HepG2 (cell line): ENCODE results near the gene THRB. TPM values are rescaled to one million over a fixed set of nuclear protein-coding genes. Genes with fewer than 3 reads are reported as not detected.

Experiments used
- ATAC-seq: fragments of 200-7000 bp; cut with Tn5 transposase; 3 replicates; pipeline ENCODE4 v1.9.1; 2020; ENCODE audit warnings: mild to moderate bottlenecking, moderate library complexity
- BruUV-seq: library from RNA; stranded (reverse); fragments of 400-500 nt; replicated peaks from 2 replicates; lab custom pipeline; 2021; lab: Mats Ljungman, UMichigan
- CTCF ChIA-PET: fragments of 300-600 bp; formaldehyde crosslinking; extraction: SDS; loops from one replicate; lab custom pipeline; 2021; ENCODE audit warnings: low total read pairs, inconsistent platforms, low intra/inter-chr PET ratio; lab: Yijun Ruan, JAX
- POLR2A ChIA-PET: fragments of 350-600 bp; sonication (Branson Sonifier 250); formaldehyde crosslinking; loops from one replicate; lab custom pipeline; 2020; ENCODE audit warnings: antibody characterized with exemption, inconsistent platforms; lab: Yijun Ruan, JAX
- DNase-seq: peaks from one replicate; pipeline ENCODE4 v3.0.0-alpha.2; 2015; ENCODE audit warnings: low spot score
- FAIRE-seq: peaks from 3 replicates; lab custom pipeline; 2011; peaks lifted over from hg19 to GRCh38; lab: Jason Lieb, UNC
- H2AFZ ChIP-seq: one replicate; pipeline ENCODE4 v1.6.1; 2011; ENCODE audit warnings: low read length, inconsistent platforms
- H3K27ac ChIP-seq: fragments of 300-600 bp; 3 replicates; pipeline ENCODE4 v1.8.0; 2011; ENCODE audit warnings: mixed run types, mild to moderate bottlenecking, mixed read lengths, low read length, inconsistent platforms; ENCODE audit not compliant: insufficient read depth; ENCODE audit errors: extremely low read length
- H3K27me3 ChIP-seq, 2 experiments: fragments of 200-600 bp in 1 of 2; 2 replicates in 1 of 2; 3 replicates in 1 of 2; pipeline versions ENCODE4 v1.6.0 to v1.8.0; 2011; ENCODE audit warnings: low read length in 2 of 2, mild to moderate bottlenecking in 2 of 2, moderate library complexity in 2 of 2, inconsistent platforms in 1 of 2; ENCODE audit not compliant: insufficient read depth in 2 of 2, control insufficient read depth in 1 of 2
- H3K36me3 ChIP-seq, 2 experiments: fragments of 200-600 bp in 1 of 2; replicated peaks in 1 of 2; 2 replicates in 1 of 2; 3 replicates in 1 of 2; pipeline versions ENCODE4 v1.5.1 to v1.8.0; 2011; ENCODE audit warnings: low read length in 2 of 2, inconsistent platforms in 1 of 2; ENCODE audit not compliant: insufficient read depth in 2 of 2, control insufficient read depth in 1 of 2
- H3K4me1 ChIP-seq: 2 replicates; pipeline ENCODE4 v1.5.1; 2012; ENCODE audit warnings: low read length, inconsistent platforms; ENCODE audit not compliant: insufficient read depth
- H3K4me2 ChIP-seq: 2 replicates; pipeline ENCODE4 v1.6.0; 2011; ENCODE audit warnings: low read depth, low read length, inconsistent platforms
- H3K4me3 ChIP-seq, 3 experiments: fragments of 200-600 bp in 1 of 3; sonication (generic), shearing (Covaris generic) in 1 of 3; replicated peaks in 1 of 3; 2 replicates each; pipeline ENCODE4 v1.5.1; 2011 to 2016; ENCODE audit warnings: low read length in 3 of 3, inconsistent platforms in 2 of 3, low read depth in 2 of 3, mild to moderate bottlenecking in 2 of 3, control low read depth in 1 of 3, mixed read lengths in 1 of 3; ENCODE audit not compliant: insufficient read depth in 1 of 3
- H3K79me2 ChIP-seq: one replicate; pipeline ENCODE4 v1.6.1; 2011; ENCODE audit warnings: low read length, inconsistent platforms; ENCODE audit not compliant: insufficient read depth
- H3K9ac ChIP-seq: 2 replicates; pipeline ENCODE4 v1.6.0; 2011; ENCODE audit warnings: mild to moderate bottlenecking, low read depth, low read length, inconsistent platforms; ENCODE audit not compliant: insufficient read depth
- H3K9me3 ChIP-seq: 2 replicates; pipeline ENCODE4 v1.5.1; 2012; ENCODE audit warnings: mild to moderate bottlenecking, low read length
- H4K20me1 ChIP-seq: 2 replicates; pipeline ENCODE4 v1.6.0; 2011; ENCODE audit warnings: inconsistent platforms, mild to moderate bottlenecking, low read length, moderate library complexity; ENCODE audit not compliant: insufficient read depth
- CCAR2 ChIP-seq: fragments of 200-400 bp; formaldehyde crosslinking; optimal IDR thresholded peaks from 2 replicates; pipeline ENCODE3; 2018; ENCODE audit warnings: low read depth, mild to moderate bottlenecking, low read length, moderate library complexity
- CCDC6 ChIP-seq: sonication (generic); formaldehyde crosslinking; IDR thresholded peaks from 2 replicates; pipeline ENCODE4 v1.8.1; 2022; ENCODE audit warnings: mild to moderate bottlenecking, missing genetic modification reagents, moderate library complexity
- CHD2 ChIP-seq: IDR thresholded peaks from 2 replicates; pipeline ENCODE4 v1.6.1; 2011; ENCODE audit warnings: low read depth, low read length, improper control_type of control experiment
- EHMT2 ChIP-seq: fragments of 200-600 bp; sonication (generic); IDR thresholded peaks from 2 replicates; pipeline ENCODE4 v1.7.0; 2017; ENCODE audit warnings: antibody characterized with exemption, low read depth, low read length, borderline replicate concordance
- FOSL1 ChIP-seq: sonication (generic); formaldehyde crosslinking; IDR thresholded peaks from 2 replicates; pipeline ENCODE4 v1.9.0; 2021; ENCODE audit warnings: missing genetic modification reagents, borderline replicate concordance
- JDP2 ChIP-seq: sonication (generic); formaldehyde crosslinking; IDR thresholded peaks from 2 replicates; pipeline ENCODE4 v1.8.1; 2022; ENCODE audit warnings: missing genetic modification reagents, borderline replicate concordance
- TFDP2 ChIP-seq: sonication (generic); formaldehyde crosslinking; IDR thresholded peaks from 2 replicates; pipeline ENCODE4 v1.4.0; 2020; ENCODE audit warnings: missing genetic modification reagents
- YY1 ChIP-seq: IDR thresholded peaks from 2 replicates; pipeline ENCODE4 v1.6.1; 2011; ENCODE audit warnings: low read length, low read depth, moderate library complexity, mild to moderate bottlenecking; ENCODE audit not compliant: insufficient read depth, insufficient replicate concordance
- ZNF143 ChIP-seq: sonication (generic); formaldehyde crosslinking; IDR thresholded peaks from 2 replicates; pipeline ENCODE4 v1.4.0; 2020; ENCODE audit warnings: missing genetic modification reagents
- ZNF367 ChIP-seq: sonication (generic); formaldehyde crosslinking; IDR thresholded peaks from 2 replicates; pipeline ENCODE4 v1.4.0; 2020; ENCODE audit warnings: missing genetic modification reagents, borderline replicate concordance
- ZNF558 ChIP-seq: sonication (generic); formaldehyde crosslinking; IDR thresholded peaks from 2 replicates; pipeline ENCODE4 v1.9.0; 2022; ENCODE audit warnings: mild to moderate bottlenecking, missing genetic modification reagents, borderline replicate concordance
- WGBS: methylation state at CpG from one replicate; pipeline ENCODE4 v1.1.6; 2017; ENCODE audit warnings: low lambda C conversion rate; 5-methylcytosine and 5-hydroxymethylcytosine counted together
- in situ Hi-C: cut with HindIII; loops from 2 replicates; pipeline ENCODE4 v1.10.0; 2017; ENCODE audit warnings: low pct_unique_long_range_greater_than_20kb; ENCODE audit not compliant: extremely low pct_ligation_motif_present
- intact Hi-C: fragments of 100-400 bp; cut with micrococcal nuclease; formaldehyde crosslinking; loops from one replicate; pipeline ENCODE4 v1.10.0; 2022; ENCODE audit not compliant: unreplicated experiment
- polyA plus RNA-seq, 8 experiments: library from polyadenylated mRNA; depleted of rRNA in 3 of 8; stranded (reverse) in 7 of 8; unstranded in 1 of 8; fragments of >200 nt; fragmentation: Illumina TruSeq in 4 of 8; extraction: Trizol in 4 of 8; gene quantifications; 2 replicates each; pipeline versions ENCODE4 v1.2.1 to v1.2.3, GENCODE V29; 2011 to 2016; ENCODE audit warnings: low read depth in 4 of 8, missing spikeins in 1 of 8, mixed read lengths in 1 of 8; ENCODE audit not compliant: insufficient read depth in 1 of 8
- total RNA-seq, 5 experiments: library from RNA; depleted of rRNA; stranded (reverse); fragments of >200 nt; fragmentation: Illumina TruSeq; extraction: Trizol; gene quantifications; 2 replicates each; pipeline ENCODE4 v1.2.3, GENCODE V29; 2016; ENCODE audit warnings: low read depth in 1 of 5
- TF ChIP-seq, protein P1 (sequence below): sonication (generic); formaldehyde crosslinking; IDR thresholded peaks from 2 replicates; pipeline ENCODE4 v1.8.1; 2023; ENCODE audit warnings: mild to moderate bottlenecking, missing genetic modification reagents, borderline replicate concordance
- TF ChIP-seq, protein P2 (sequence below): sonication (generic); formaldehyde crosslinking; IDR thresholded peaks from 2 replicates; pipeline ENCODE4 v1.5.1; 2020; ENCODE audit warnings: missing genetic modification reagents, mild to moderate bottlenecking, borderline replicate concordance
- TF ChIP-seq, protein P3 (sequence below): sonication (generic); formaldehyde crosslinking; IDR thresholded peaks from 2 replicates; pipeline ENCODE4 v1.5.0; 2020; ENCODE audit warnings: mild to moderate bottlenecking, missing genetic modification reagents
- TF ChIP-seq, protein P4 (sequence below): sonication (generic); formaldehyde crosslinking; conservative IDR thresholded peaks from 2 replicates; pipeline ENCODE4 v1.8.0; 2022; ENCODE audit warnings: low read depth, missing genetic modification reagents
- TF ChIP-seq, protein P5 (sequence below): sonication (generic); formaldehyde crosslinking; IDR thresholded peaks from 2 replicates; pipeline ENCODE4 v1.8.0; 2022; ENCODE audit warnings: low read depth, missing genetic modification reagents

The THRB gene
- total and polyA plus RNA-seq, 2 of the 13 experiments (the other 11 are each of a cell fraction or from before 2014, with no cell fraction given): 4.7 to 22.7 TPM

DNA sequence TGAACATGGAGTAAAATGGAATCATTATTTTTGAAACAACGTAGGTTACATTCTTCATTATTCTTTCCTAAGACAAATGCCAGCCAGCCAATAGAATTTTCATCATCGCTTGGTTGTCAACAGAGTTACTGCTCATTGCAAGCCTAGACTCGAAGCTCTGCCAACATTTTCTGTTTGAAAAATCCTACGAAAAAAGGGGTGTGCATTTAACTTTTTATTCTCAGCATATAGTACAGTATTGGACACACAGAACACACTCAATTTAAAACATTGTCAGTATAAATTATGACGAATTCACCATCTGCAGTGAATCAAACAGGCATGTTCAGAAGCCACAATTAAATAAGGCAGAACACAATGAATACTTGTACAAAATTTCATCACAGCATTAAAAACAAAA, 317.4 kb downstream of the THRB start:
- no peak for DNase-seq
- Histone ChIP-seq H3K4me3 (no peak overlapping the region), H3K79me2 (no peaks in the 10 kb centered on the region), H2AFZ (no peak overlapping the region), H3K9ac (no peak overlapping the region), H3K4me2 (no peak overlapping the region), H3K27ac (no peak overlapping the region), H4K20me1 (no peaks in the 10 kb centered on the region), H3K4me1 (no peaks in the 10 kb centered on the region), H3K36me3 (no peaks in the 10 kb centered on the region), H3K9me3 (no peaks in the 10 kb centered on the region), H3K27me3 (no peaks in the 10 kb centered on the region)
- no peak for FAIRE-seq
- BruUV-seq: no TSS peak
- intact Hi-C loops: no loop called here
- TF ChIP-seq ZNF367 (CRISPR knock-in tag) (no peak), CCDC6 (CRISPR knock-in tag) (no peak), EHMT2 (no peak), ZNF558 (CRISPR knock-in tag) (no peak), CHD2 (no peak), TFDP2 (CRISPR knock-in tag) (no peak), FOSL1 (no peak), CCAR2 (no peak), ZNF143 (CRISPR knock-in tag) (no peak), YY1 (no peak), JDP2 (CRISPR knock-in tag) (no peak)
- TF ChIP-seq, protein P1, sequence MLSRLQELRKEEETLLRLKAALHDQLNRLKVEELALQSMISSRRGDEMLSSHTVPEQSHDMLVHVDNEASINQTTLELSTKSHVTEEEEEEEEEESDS (CRISPR knock-in tag): no peak
- TF ChIP-seq, protein P2, sequence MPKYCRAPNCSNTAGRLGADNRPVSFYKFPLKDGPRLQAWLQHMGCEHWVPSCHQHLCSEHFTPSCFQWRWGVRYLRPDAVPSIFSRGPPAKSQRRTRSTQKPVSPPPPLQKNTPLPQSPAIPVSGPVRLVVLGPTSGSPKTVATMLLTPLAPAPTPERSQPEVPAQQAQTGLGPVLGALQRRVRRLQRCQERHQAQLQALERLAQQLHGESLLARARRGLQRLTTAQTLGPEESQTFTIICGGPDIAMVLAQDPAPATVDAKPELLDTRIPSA: no peak
- TF ChIP-seq, protein P3, sequence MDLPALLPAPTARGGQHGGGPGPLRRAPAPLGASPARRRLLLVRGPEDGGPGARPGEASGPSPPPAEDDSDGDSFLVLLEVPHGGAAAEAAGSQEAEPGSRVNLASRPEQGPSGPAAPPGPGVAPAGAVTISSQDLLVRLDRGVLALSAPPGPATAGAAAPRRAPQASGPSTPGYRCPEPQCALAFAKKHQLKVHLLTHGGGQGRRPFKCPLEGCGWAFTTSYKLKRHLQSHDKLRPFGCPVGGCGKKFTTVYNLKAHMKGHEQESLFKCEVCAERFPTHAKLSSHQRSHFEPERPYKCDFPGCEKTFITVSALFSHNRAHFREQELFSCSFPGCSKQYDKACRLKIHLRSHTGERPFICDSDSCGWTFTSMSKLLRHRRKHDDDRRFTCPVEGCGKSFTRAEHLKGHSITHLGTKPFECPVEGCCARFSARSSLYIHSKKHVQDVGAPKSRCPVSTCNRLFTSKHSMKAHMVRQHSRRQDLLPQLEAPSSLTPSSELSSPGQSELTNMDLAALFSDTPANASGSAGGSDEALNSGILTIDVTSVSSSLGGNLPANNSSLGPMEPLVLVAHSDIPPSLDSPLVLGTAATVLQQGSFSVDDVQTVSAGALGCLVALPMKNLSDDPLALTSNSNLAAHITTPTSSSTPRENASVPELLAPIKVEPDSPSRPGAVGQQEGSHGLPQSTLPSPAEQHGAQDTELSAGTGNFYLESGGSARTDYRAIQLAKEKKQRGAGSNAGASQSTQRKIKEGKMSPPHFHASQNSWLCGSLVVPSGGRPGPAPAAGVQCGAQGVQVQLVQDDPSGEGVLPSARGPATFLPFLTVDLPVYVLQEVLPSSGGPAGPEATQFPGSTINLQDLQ (CRISPR knock-in tag): no peak
- TF ChIP-seq, protein P4, sequence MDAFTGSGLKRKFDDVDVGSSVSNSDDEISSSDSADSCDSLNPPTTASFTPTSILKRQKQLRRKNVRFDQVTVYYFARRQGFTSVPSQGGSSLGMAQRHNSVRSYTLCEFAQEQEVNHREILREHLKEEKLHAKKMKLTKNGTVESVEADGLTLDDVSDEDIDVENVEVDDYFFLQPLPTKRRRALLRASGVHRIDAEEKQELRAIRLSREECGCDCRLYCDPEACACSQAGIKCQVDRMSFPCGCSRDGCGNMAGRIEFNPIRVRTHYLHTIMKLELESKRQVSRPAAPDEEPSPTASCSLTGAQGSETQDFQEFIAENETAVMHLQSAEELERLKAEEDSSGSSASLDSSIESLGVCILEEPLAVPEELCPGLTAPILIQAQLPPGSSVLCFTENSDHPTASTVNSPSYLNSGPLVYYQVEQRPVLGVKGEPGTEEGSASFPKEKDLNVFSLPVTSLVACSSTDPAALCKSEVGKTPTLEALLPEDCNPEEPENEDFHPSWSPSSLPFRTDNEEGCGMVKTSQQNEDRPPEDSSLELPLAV: no peak
- TF ChIP-seq, protein P5, sequence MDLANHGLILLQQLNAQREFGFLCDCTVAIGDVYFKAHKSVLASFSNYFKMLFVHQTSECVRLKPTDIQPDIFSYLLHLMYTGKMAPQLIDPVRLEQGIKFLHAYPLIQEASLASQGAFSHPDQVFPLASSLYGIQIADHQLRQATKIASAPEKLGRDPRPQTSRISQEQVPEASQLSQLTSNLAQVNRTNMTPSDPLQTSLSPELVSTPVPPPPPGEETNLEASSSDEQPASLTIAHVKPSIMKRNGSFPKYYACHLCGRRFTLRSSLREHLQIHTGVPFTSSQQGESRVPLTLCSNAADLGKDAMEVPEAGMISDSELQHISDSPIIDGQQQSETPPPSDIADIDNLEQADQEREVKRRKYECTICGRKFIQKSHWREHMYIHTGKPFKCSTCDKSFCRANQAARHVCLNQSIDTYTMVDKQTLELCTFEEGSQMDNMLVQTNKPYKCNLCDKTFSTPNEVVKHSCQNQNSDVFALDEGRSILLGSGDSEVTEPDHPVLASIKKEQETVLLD: no peak
- ATAC-seq: no peak
- in situ Hi-C loops: no loop called here
- POLR2A ChIA-PET: no interaction called here
- CTCF ChIA-PET: no interaction called here
- 78% methylated on average over 5 of the region's 5 CpGs for WGBS
